HG03064 (cell line): ENCODE measurements around the gene MEIS2.

Source experiments
- ATAC-seq: cut with Tn5 transposase; IDR thresholded peaks from one replicate; pipeline ENCODE4 v1.9.1; 2021; ENCODE audit warnings: low read depth; ENCODE audit not compliant: unreplicated experiment

MEIS2 gene

DNA sequence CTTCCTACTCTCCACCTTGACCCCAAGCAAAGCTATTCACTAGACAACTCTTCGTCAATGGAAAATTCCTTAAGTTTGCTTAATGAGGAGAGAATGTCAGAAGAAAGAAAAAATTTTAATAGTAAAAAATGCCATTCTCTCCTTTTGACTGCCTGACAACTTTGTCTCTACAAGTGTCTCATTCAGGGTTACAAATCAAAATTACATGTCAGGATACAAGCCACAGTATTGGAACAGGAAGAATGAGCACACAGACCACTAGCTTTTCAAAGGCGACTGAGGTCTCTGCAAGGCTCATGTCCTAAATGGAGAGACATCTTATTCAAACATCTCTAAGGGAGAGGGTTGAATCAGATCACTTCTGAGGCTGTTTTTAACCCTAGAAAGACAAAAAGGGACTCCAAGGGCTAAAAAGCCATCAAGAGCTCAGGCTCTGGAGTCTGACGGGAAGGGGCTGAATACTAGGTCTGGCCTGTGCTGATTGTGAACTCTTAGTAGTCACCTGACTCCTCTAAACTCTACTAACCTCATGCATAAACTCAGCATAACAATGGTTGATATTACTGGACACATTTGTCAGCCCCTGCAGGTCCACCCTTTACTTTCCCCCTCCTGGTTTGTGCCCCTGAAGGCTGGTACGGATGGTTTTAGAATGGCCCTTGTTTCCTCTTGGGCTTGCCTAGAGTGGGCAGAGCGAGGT, 12.8 kb upstream of the MEIS2 start:
- ATAC-seq, result no peak

DNA sequence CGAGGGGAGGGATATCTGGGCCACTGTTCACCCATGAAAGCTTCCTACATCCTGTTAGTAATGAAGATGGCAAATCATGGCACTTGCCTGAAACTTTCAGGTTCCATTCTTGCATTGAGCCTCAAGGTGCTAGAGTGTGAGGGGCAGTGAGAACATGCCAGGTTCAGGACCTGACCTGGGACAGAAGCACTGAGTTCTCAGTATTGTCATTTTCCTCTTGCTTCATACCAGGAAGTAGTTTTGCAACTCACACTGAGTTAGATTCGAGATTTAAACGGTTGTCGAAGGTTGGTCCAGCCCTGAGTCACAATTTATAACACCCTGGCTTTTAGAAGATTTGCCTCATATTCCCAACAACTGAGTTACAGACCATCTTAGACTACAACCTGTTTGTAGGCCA, 11.8 kb upstream of the MEIS2 start:
- ATAC-seq, result no peak

DNA sequence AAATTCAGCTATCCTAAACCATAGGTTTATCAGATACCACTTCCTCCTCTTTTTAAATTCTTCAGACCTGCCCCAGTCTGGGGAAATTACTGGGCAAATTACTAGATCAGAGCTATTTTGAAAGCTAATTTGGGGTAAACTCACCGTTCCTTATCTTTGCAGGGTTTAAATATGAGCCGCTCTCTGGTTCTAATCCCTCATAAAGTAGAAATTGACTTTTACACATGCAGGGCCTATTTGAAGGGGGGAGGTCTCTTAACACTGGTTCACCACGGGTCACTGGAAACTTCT, 11.0 kb upstream of the MEIS2 start:
- ATAC-seq, result no peak

DNA sequence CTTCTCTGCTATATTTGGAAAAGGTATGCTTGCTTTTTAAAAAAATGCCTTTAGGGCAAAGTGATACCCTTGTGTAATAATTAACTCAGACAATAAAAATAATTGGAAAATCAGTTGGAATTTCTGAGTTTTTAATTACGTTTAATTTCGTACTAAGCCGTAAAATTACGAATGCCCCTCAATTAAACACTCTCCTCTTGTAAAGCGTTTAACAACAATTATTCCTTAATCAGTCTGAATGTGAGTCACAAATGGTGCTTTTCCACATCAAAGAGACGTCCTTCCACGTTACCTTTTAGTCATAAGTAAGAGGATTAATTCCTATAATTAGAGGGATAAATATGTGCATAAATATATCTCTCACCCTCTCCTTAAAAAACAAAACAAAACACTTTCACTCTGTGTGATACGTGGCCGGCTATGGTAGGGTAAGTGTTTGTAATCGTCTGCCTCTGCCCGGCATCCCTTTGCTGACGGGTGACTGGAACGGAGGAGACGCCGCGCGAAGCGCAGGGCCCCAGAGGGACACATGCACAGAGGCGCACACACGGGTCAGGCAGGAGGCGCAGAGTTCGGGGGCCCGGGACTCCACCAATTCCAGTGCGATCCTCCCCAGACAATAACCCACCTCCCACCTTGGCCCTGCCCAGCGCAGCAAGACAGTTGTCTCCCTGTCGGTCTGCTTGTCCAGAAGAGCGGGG, 9.7 kb upstream of the MEIS2 start:
- no peak for ATAC-seq

DNA sequence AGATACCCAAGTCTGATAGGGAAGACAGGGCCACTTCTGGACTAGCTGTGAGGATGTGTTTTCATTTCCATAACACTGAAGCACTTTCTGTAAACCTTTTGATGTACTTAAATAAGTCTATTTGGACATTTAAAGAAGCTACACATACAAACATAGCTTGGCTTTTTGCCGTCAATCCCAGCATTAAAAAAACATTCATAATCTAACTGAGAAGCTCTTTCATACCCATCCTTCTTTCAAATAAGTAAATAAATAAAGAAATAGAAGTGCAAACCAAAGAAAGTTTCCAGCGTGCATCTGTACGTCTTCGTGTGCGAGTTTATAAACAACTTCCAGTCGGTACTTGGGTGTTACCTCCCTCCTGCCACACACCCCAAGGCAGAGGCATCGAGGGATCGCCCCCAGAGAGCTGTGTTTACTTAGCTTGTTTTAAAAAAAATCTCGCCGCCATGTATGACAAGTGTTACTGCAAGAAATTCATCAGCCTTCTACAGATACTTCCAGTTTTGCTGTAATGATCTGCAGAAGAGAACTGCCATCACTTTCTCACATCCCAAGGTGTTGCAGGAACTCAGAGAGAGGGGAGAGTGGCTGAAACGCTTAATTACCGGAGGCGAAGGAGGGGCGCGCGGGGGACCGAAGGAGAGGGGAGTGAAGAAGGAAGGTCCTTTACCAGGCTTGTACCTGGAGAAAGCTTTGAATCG, 9.0 kb upstream of the MEIS2 start:
- ATAC-seq, result no peak

DNA sequence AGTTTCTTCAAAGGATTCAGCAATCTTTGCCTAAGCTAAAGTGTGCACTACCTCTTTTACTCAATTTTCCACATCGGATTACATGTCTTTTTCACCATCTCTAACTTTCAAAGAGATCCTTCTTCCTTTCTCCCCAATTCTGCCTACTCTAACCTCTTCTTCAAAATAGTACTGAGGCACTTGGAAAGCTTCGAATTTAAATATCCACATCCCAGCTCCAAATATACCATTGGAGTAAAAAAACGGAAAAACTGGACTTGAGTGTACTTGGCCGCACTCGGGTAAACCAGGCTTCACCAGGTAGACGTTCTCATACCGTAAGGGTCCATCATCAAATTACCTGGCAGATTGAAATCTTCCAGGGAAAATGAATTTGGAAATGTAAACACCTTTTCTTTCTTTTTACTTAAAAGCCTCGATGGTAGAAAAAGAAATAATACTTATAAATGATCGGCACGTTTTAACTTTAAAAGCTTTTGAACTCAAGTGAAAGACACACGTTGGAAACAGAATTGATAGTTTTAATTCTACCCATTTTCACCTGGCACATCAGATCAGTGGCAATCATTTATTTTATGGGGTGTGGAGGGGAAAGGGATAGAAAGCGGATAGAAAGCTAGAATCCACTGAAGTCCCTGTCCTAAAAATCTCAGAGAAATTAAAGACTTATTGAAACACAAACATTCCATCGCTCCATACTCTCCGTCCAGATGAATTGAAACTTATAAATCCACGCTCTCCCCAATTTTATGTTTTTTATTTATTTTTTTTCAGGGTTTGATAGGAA, 8.2 kb upstream of the MEIS2 start:
- no peak for ATAC-seq

DNA sequence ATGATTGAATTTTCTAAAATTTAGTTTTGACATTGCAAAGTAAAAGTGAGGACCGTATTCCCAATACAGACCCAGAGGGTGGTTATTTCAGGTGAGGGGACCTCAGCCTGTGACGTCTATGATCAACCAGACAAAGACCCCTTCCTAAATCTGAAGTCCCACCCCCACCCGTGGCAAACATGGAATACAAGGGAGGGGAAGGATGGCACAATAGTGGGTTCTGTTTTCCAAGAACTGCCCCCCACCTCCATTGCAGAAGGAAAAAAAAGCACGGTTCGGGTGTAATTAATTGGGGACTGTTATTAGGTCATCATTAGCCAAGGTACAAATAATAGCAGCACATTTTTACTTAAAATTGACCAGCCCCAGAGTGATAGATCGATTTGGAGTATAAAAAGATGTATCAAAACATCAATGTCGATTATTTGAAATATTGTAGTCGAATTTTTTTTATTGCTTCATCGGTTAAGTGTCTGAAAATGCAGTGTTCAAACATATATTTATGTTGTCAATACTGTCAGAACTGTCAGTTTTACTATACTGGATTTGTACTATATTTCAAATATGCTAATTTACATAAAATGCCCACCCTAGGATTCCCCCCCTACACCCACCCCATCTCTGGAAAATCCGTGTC, 7.5 kb upstream of the MEIS2 start:
- ATAC-seq, result no peak

DNA sequence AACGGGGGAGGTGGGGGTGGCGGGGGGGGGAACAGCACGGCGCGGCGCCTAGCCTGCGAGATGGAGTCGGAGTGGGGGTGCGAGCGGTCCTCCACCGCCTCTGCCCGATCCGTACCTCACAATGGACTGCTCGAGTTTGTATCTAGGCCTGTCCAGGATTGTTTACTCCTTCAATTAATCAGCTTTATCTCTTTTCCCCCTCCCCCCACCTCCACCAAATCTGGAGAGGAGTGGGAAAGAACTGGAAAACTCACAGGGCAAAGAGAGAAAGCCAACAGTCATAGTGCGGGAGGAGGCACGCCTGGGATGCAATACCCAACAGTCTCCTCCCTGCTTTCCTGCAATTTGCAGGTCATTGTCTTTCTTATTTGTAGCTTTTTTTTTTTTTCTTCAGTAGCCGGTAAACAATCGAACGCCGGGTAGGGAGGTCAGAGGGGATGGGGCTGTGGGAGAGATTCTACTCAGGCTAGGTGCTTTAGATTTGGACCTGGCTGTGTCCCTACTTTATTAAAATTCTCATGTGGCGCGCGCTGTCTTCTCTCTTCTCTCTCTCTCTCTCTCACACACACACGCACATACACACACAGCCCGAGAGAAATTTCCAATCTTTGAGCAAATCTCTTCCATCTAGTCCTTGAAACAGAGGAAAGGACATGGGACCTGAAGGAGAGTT, 6.9 kb upstream of the MEIS2 start:
- ATAC-seq, result no peak

DNA sequence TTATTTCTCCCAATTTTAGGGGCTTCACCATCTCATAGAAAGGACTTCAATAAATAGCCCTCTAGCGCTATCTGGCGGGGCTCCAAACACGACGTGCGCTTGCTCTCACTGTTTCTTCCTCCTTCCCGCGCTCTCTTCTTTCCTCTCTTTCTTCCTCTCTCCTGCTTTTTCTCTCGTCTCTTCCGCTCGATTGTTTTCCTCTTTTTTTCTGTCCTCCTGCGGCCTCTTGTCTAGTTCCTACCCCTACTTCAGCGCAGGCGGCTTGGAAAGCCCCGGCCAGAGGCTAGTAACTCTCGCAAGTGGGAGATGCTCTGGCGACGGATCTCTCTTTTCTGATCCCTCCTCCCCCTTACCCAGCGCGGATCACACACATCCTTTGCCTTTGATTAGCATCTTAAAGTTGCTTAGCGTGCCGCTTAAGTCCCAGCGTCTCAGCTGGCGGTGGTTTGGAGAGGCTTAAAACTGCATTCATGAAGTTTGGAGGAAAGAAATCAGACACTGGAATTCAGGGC, 6.2 kb upstream of the MEIS2 start:
- ATAC-seq, result no peak

DNA sequence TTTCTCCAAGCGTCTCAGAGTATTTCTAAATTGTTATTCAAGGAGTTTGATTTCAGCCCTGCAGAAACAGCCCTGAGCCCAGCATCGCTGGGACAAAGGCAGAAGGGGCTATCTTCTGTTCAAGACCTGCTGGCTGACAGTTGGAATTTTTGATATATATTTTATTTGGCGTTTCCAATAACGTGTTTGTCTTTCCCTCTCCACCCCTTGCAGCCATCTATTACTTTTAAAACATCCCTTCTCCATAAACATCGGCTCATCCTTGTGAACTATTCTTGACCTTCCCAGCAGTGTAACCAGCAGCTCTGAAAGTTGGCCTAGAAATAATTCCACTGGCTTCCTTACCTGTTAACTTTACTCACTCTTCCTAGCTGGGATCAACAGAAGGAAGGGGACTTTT, 5.5 kb upstream of the MEIS2 start:
- no peak for ATAC-seq

DNA sequence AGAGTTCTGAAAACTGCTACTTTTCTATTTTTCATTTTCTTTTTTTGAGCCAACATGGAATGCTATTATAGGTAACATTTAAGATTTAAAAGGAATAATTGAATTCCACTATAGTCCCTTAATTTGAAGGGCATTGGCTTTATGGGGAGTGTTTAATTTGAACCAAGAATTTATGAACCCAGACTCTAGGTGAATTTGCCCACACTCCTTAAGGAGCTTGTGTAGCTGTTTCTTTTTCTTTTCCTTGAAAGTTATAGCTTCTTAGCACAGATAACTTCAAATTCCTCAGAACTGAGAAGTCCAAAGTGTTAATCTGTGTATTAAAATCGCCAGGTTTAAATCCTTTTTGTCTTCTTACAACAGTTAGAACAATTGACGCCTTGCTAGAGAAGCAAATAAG, 4.7 kb upstream of the MEIS2 start:
- no peak for ATAC-seq

DNA sequence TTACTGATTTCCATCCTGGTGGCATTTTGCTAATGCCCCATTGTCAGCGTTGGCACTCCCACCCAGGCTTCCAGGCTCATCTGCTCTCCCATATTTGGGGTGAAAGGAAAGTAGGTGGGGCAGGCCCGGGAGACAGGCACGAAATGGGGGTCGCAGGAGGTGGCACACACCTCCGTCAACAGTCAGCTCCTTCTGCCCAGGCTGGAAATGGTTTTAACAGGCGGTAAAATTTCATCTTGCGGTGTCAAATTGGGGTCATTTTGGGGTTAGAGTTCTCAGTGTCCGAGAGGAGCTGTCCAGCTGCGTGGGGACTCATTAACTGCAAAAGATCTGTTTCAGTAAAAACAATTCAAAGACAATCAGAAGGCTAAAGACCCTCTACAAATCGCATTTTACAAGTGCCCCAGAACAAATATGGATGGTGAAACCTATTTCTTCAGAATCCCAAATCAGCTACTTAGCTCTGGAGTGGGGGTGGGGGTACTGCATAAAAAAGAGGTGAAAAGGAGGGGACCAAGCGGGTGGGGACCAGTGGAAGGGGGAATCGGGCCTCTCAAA, 4.2 kb upstream of the MEIS2 start:
- no peak for ATAC-seq

DNA sequence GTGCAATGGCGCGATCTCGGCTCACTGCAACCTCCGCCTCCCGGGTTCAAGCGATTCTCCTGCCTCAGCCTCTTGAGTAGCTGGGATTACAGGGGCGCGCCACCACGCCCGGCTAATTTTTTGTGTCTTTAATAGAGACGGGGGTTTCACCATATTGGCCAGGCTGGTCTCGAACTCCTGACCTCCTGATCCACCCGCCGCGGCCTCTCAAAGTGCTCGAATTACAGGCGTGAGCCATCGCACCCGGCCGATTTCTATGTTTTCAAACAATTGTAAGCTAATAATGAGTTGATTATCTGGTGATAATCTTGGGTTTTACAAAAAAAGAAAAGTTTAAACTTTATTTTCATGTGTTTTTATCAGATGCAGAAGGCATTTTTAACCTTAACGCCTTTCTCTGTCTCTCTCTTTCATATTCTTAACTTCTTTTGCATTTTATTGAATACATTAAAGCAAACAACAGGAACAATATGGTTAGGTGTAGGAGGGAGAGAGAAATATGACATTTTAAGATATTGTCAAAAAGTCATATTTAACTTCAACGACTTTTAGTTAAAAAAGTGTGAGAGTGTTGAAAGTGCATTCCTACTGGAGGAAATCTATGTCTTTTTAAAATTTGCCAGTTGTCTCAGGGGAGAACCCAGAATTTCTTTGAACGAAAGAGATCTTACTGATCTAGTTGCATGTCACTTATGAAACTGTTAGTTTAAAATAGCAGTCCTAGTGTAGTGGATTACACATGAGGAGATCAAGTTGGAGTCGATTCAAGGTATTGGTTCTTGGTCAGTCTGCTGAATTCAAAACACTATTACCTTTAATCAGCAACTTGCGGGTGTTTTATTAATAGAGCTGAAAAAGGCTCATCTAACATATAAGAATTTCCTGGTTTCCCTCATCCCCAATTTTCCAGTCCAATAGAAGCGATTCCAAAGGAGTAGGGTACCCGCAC, 3.4 kb upstream of the MEIS2 start:
- no peak for ATAC-seq

DNA sequence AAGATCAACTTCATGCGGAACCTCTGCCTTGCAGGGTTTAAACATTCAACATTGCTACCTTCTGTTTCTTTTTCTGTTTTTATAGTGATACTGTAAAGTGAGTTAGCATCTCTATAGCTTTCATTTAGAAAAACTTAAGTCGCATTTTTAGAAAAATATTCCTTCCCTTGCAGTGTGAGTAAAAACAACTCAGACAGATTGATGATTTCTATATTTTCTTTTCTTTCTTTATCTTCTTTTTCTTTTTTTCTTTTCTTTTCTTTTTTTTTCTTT, 2.8 kb upstream of the MEIS2 start:
- no peak for ATAC-seq

DNA sequence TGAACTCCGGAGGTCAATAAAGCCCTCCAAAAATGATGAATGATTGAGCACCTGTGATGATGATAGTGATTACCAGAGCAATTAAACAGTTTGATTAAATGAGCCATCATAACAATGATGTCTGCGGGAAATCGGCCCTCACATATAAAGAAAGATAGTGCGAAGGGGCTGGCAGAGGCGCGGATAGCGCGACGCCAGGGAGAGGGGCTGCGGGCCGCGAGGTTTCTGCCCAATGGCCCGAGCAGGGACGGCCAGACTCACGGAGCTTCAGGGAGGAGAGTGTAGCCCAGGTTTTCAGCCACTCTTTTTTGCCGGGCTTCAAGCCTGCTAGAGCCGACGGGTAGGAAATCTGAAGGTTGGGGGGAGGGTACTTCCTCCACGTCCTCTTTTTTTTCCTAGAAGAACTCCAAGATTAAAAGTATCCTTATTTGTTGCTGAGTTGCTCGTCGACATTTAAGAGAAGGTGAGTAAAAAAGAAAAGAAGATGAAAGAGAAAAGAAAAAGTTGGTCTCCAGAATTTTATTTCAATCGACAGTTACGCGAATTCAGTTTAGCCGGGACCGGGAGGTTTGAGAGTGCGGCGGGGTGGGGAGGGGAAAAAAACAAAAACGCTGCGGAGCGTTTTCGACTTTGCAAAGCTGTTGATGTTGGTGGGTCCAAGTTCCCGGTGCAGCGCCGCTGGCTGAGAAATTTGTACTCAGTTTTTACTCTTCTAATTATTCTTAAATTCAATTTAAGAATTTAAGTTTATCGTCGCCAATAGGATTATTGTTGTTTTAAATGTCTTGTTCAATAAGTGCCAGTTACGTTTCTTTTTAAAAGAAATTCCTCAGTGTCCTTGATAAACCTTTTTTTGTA, 2.2 kb upstream of the MEIS2 start:
- ATAC-seq, result no peak

DNA sequence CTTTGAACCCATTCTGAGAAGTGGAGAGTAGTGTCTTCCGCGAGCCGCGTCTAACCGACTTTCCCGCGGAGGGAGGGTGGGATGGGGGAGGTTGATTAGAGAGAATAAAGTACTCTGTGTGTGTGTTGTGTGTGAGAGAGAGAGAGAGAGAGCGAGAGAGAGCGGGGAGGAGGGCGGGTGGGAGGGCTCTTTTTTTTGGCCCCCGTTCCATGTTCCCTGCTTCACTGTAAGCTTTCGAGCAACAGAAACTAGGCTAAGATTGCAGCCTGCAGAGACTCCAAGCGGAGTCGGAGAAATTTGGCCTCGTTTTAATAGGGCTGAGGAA, 1.6 kb upstream of the MEIS2 start:
- no peak for ATAC-seq

DNA sequence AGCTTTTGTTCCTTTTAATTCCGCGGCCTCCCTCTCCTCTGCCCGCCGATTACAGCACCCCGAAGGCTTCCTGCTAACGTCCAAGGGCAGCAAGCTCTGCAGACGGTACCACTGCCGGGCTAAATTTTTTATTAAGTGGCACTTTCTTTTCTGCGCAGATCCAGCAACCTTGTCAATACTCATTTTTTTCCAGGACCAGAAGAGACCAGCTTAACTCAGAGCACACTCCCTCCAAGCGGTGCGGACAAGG, 542 bp upstream of the MEIS2 start:
- ATAC-seq, result no peak

DNA sequence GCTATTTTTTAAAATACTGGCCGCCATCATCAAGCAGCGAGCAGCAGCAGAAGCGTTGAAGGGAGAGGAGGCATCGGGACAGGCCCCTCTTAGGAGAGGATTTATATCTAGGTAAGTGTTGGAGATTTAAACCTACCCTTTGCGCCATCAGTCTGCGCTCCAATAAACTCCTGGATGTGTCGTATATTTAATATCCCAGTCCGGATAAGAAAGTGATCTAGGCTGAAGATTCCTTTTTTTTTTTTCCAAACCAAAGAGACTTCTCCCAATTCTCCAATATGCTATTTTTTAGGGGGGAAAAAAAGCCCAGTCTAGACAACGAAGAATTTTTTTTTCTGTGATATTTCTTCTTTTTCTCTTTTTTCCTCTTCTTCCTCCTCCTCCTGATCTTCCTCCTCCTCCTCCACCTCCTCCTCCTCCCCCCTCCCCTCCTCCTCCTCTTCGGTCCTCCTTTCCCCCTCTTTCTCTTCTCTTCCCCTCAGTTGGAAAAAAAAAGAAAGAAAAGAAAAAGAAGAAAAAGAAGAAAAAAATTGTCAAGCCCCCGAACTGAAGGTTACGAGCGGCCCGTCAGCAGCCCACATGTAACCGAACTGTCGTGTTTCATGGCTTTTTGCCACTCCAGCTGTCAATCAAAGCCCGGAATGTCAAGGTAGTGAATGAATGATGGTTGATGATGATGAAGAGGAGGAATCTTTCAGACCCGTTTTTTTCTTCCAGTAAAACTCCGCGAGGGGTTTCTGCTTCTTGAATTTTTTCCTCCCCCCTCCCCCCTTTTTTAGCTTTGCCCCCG, 835 bp downstream of the MEIS2 start:
- ATAC-seq, result no peak
